PC-3 (cell line): Measurements from ENCODE around the gene PRSS50. TPM values are rescaled to one million over a fixed set of nuclear protein-coding genes. Genes with fewer than 3 reads are reported as not detected.

Experiments used
- ATAC-seq: fragments of 200-7000 bp; cut with Tn5 transposase; 2 replicates; pipeline ENCODE4 v1.9.1; 2020; ENCODE audit warnings: mild to moderate bottlenecking, moderate library complexity
- BruUV-seq: library from RNA; stranded (reverse); fragments of 400-500 nt; replicated peaks from 2 replicates; lab custom pipeline; 2021; lab: Mats Ljungman, UMichigan
- CTCF ChIA-PET: fragments of 300-600 bp; sonication (Branson Sonifier 250); formaldehyde crosslinking; loops from one replicate; lab custom pipeline; 2022; ENCODE audit warnings: antibody characterized with exemption; lab: Charles Lee
- POLR2A ChIA-PET: fragments of 300-600 bp; sonication (Branson Sonifier 250); formaldehyde crosslinking; loops from one replicate; lab custom pipeline; 2022; ENCODE audit warnings: antibody characterized with exemption; ENCODE audit not compliant: unreplicated experiment; lab: Charles Lee
- DNase-seq: peaks from one replicate; pipeline ENCODE4 v3.0.0-alpha.2; 2015
- H2AFZ ChIP-seq: fragments of 300-600 bp; sonication (generic); 2 replicates; pipeline ENCODE4 v1.6.0; 2016; ENCODE audit warnings: antibody characterized with exemption, low read length
- H3F3A ChIP-seq: fragments of 300-600 bp; sonication (generic); one replicate; pipeline ENCODE4 v1.6.0; 2017; ENCODE audit warnings: antibody characterized with exemption, low read length, control low read depth, mild to moderate bottlenecking; ENCODE audit not compliant: unreplicated experiment
- H3K27ac ChIP-seq: fragments of 300-600 bp; sonication (generic); 2 replicates; pipeline ENCODE4 v1.5.1; 2016; ENCODE audit warnings: mild to moderate bottlenecking, low read length
- H3K27me3 ChIP-seq: fragments of 300-600 bp; sonication (generic); 2 replicates; pipeline ENCODE4 v1.6.1; 2016; ENCODE audit warnings: low read length, mixed read lengths
- H3K36me3 ChIP-seq: fragments of 300-600 bp; sonication (generic); 2 replicates; pipeline ENCODE4 v1.6.1; 2016; ENCODE audit warnings: low read depth, mixed run types, low read length, mixed read lengths
- H3K4me1 ChIP-seq: fragments of 300-600 bp; sonication (generic); 2 replicates; pipeline ENCODE4 v1.5.1; 2016; ENCODE audit warnings: low read length; ENCODE audit not compliant: insufficient read depth
- H3K4me2 ChIP-seq: fragments of 300-600 bp; sonication (generic); 2 replicates; pipeline ENCODE4 v1.6.0; 2016; ENCODE audit warnings: low read length
- H3K4me3 ChIP-seq: fragments of 300-600 bp; sonication (generic); 2 replicates; pipeline ENCODE4 v1.5.1; 2016; ENCODE audit warnings: mild to moderate bottlenecking, low read length, mixed read lengths
- H3K79me2 ChIP-seq: fragments of 300-600 bp; sonication (generic); 2 replicates; pipeline ENCODE4 v1.6.1; 2017; ENCODE audit warnings: low read length, mixed read lengths
- H3K9ac ChIP-seq: fragments of 300-600 bp; sonication (generic); 2 replicates; pipeline ENCODE4 v1.6.0; 2016; ENCODE audit warnings: mild to moderate bottlenecking, low read length
- H3K9me2 ChIP-seq: fragments of 300-600 bp; sonication (generic); replicated peaks from 2 replicates; pipeline ENCODE4 v1.6.1; 2016; ENCODE audit warnings: mixed run types, low read length, mixed read lengths
- H3K9me3 ChIP-seq: fragments of 300-600 bp; sonication (generic); 2 replicates; pipeline ENCODE4 v1.6.1; 2016; ENCODE audit warnings: low read length, mixed read lengths
- H4K20me1 ChIP-seq: fragments of 300-600 bp; sonication (generic); 2 replicates; pipeline ENCODE4 v1.6.1; 2016; ENCODE audit warnings: low read length, mixed read lengths
- CTCF ChIP-seq: fragments of 300-600 bp; sonication (generic); conservative IDR thresholded peaks from 2 replicates; pipeline ENCODE4 v1.5.1; 2017; ENCODE audit warnings: antibody characterized with exemption, low read depth, mild to moderate bottlenecking, low read length
- EZH2 ChIP-seq: fragments of 300-600 bp; sonication (generic); IDR thresholded peaks from one replicate; pipeline ENCODE4 v1.6.1; 2017; ENCODE audit warnings: antibody characterized with exemption, mild to moderate bottlenecking, low read length; ENCODE audit not compliant: unreplicated experiment
- EZH2phosphoT487 ChIP-seq: fragments of 300-600 bp; sonication (generic); IDR thresholded peaks from 2 replicates; pipeline ENCODE4 v1.6.1; 2018; ENCODE audit warnings: mild to moderate bottlenecking, antibody characterized with exemption, low read length, borderline replicate concordance
- intact Hi-C: fragments of 100-400 bp; cut with micrococcal nuclease; formaldehyde crosslinking; loops from 2 replicates; pipeline ENCODE4 v1.9.0; 2023
- total RNA-seq: library from RNA; depleted of rRNA; stranded (reverse); fragments of >200 nt; gene quantifications from 2 replicates; pipeline ENCODE4 v1.2.3, GENCODE V29; 2014

The PRSS50 gene
- total RNA-seq, 1 experiment from 2014 or later: not detected

GRCh38 chr3:46672349-46672695, 45.3 kb downstream of the PRSS50 start:
- BruUV-seq: no TSS peak

DNA sequence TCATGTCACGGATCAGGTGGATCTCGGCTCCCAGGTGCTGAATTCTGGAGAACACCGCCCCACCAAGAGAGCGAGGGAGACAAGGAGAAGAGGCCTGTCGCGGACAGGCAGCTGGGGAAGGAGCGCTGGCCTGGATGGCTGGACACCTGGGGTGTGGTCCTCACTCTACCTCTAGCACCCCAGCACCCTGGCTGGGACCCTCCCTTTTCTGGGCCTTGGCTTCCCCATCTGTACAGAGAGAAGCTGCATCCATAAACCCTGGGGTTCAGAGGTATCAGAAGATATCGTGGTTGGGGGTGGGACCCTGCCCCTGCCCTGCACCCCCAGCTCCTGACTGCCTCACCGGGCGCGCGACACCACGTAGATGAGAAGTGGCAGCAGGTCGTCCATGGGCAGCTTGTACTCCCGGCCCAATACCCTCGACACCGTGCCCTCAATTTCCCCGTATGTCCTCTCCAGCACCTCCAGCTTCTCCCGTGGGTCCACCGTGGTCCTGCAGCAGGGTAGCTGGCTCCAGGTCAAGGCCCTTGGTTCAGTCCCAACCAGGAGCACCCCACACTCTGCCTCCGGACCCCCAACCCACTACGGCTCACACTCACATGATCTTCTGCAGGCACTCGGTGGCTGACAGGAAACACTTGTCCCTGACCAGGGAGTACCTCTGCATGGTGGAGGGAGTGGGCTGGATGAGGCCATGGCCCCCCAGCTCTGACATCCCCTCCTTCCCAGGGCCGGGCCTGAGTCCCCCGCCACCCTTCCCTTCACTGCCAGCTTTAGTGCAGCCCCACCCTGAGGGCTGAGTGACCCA, 45.9 kb downstream of the PRSS50 start:
- BruUV-seq: no TSS peak
- ChIA-PET CTCF (no interaction called here), POLR2A (no interaction called here)

More at GRCh38 chr3:46672349-46672695, 45.3 kb downstream of the PRSS50 start:
- ATAC-seq: no peak
- Histone ChIP-seq H3K9ac (no peak overlapping the region), H3K4me2 (no peak overlapping the region), H3K4me1 (no peaks in the 10 kb centered on the region), H3K9me2 (no peaks in the 10 kb centered on the region), H3K79me2 (no peaks in the 10 kb centered on the region), H3K27me3 (no peaks in the 10 kb centered on the region), H3K9me3 (no peaks in the 10 kb centered on the region), H2AFZ (no peak overlapping the region), H3K36me3 (peaks cover 6% of the 10 kb centered on the region; the same call in 1 of the 2 replicates), H4K20me1 (no peaks in the 10 kb centered on the region), H3F3A (no peaks in the 10 kb centered on the region), H3K27ac (no peak overlapping the region), H3K4me3 (no peak overlapping the region)
- intact Hi-C loops: no loop called here
- CTCF ChIA-PET: no interaction called here
- POLR2A ChIA-PET: no interaction called here
- no peak for TF ChIP-seq EZH2phosphoT487
- no peak for TF ChIP-seq EZH2
- no peak for TF ChIP-seq CTCF
- no peak for DNase-seq

More for the DNA sequence above, 45.9 kb downstream of the PRSS50 start:
- Histone ChIP-seq H3K4me1 (no peaks in the 10 kb centered on the region), H3K4me3 (no peak overlapping the region), H3K79me2 (no peaks in the 10 kb centered on the region), H3K4me2 (no peak overlapping the region), H3F3A (no peaks in the 10 kb centered on the region), H3K9ac (no peak overlapping the region), H3K9me3 (no peaks in the 10 kb centered on the region), H4K20me1 (no peaks in the 10 kb centered on the region), H3K36me3 (peaks cover 6% of the 10 kb centered on the region; the same call in 1 of the 2 replicates), H3K27ac (no peak overlapping the region), H3K27me3 (no peaks in the 10 kb centered on the region), H3K9me2 (no peaks in the 10 kb centered on the region), H2AFZ (no peak overlapping the region)
- no peak for TF ChIP-seq EZH2phosphoT487
- TF ChIP-seq CTCF: no peak
- no peak for TF ChIP-seq EZH2
- DNase-seq (no peak), ATAC-seq (no peak)
- intact Hi-C loops: no loop called here
